Caco-2 (cell line): ENCODE measurements around the gene TREML2. TPM values are rescaled to one million over a fixed set of nuclear protein-coding genes. Genes with fewer than 3 reads are reported as not detected.

Source experiments
- BruUV-seq: library from RNA; stranded (reverse); fragments of 400-500 nt; replicated peaks from 2 replicates; lab custom pipeline; 2021; lab: Mats Ljungman, UMichigan
- CTCF ChIA-PET: fragments of 300-600 bp; sonication (Branson Sonifier 250); formaldehyde crosslinking; loops from one replicate; lab custom pipeline; 2022; ENCODE audit warnings: antibody characterized with exemption; lab: Charles Lee
- POLR2A ChIA-PET: fragments of 300-600 bp; sonication (Branson Sonifier 250); formaldehyde crosslinking; loops from one replicate; lab custom pipeline; 2022; ENCODE audit warnings: antibody characterized with exemption; lab: Charles Lee
- DNase-seq, 2 experiments: peaks; one replicate each; pipeline versions ENCODE4 v3.0.0 to v3.0.0-alpha.2; 2020 to 2022
- H3K27me3 ChIP-seq: replicated peaks from 2 replicates; pipeline ENCODE4 v1.6.0; 2011; ENCODE audit warnings: low read length; ENCODE audit not compliant: control insufficient read depth, insufficient read depth
- H3K36me3 ChIP-seq: 2 replicates; pipeline ENCODE4 v1.5.1; 2011; ENCODE audit warnings: low read length; ENCODE audit not compliant: control insufficient read depth, insufficient read depth
- H3K4me1 ChIP-seq: fragments of 250-450 bp; sonication (Bioruptor Pico); 2 replicates; pipeline ENCODE4 v1.5.1; 2020; ENCODE audit warnings: mild to moderate bottlenecking
- H3K4me3 ChIP-seq: 2 replicates; pipeline ENCODE4 v1.5.1; 2011; ENCODE audit warnings: low read depth, mild to moderate bottlenecking, control low read depth, low read length
- H3K9me3 ChIP-seq: fragments of 250-450 bp; sonication (Bioruptor Pico); 2 replicates; pipeline ENCODE4 v1.5.1; 2020; ENCODE audit warnings: mild to moderate bottlenecking, moderate library complexity
- H3K27ac Mint-ChIP-seq: one replicate; pipeline ENCODE4 v1.8.0; 2022; ENCODE audit warnings: mixed read lengths; ENCODE audit not compliant: unreplicated experiment
- H3K27me3 Mint-ChIP-seq: one replicate; pipeline ENCODE4 v1.8.0; 2022; ENCODE audit warnings: mixed read lengths; ENCODE audit not compliant: insufficient read depth, unreplicated experiment
- H3K36me3 Mint-ChIP-seq: one replicate; pipeline ENCODE4 v1.8.0; 2022; ENCODE audit warnings: mild to moderate bottlenecking, mixed read lengths; ENCODE audit not compliant: insufficient read depth, unreplicated experiment
- H3K4me1 Mint-ChIP-seq: one replicate; pipeline ENCODE4 v1.8.0; 2022; ENCODE audit warnings: low read depth, mixed read lengths; ENCODE audit not compliant: unreplicated experiment
- H3K4me3 Mint-ChIP-seq: one replicate; pipeline ENCODE4 v1.8.0; 2022; ENCODE audit warnings: mild to moderate bottlenecking, moderate library complexity, mixed read lengths; ENCODE audit not compliant: unreplicated experiment
- H3K9me3 Mint-ChIP-seq: one replicate; pipeline ENCODE4 v1.8.0; 2022; ENCODE audit warnings: mixed read lengths; ENCODE audit not compliant: unreplicated experiment
- intact Hi-C: fragments of 100-400 bp; cut with micrococcal nuclease; formaldehyde crosslinking; loops from one replicate; pipeline ENCODE4 v1.10.0; 2022; ENCODE audit not compliant: unreplicated experiment
- total RNA-seq: library from RNA; stranded (reverse); gene quantifications from 2 replicates; pipeline ENCODE4 v1.2.3, GENCODE V29; 2022
- TF ChIP-seq, protein P1 (sequence below), 2 experiments: fragments of 200-600 bp in 1 of 2; IDR thresholded peaks; 1 replicate in 1 of 2; 2 replicates in 1 of 2; pipeline versions ENCODE4 v1.5.1 to v1.8.0; 2011 to 2022; ENCODE audit warnings: antibody characterized with exemption in 1 of 2, control low read depth in 1 of 2, inconsistent platforms in 1 of 2, low read depth in 1 of 2, low read length in 1 of 2, mild to moderate bottlenecking in 1 of 2, moderate library complexity in 1 of 2; ENCODE audit not compliant: insufficient read depth in 1 of 2, severe bottlenecking in 1 of 2, unreplicated experiment in 1 of 2

TREML2 gene
- total RNA-seq, 1 experiment from 2014 or later, result not detected

DNA sequence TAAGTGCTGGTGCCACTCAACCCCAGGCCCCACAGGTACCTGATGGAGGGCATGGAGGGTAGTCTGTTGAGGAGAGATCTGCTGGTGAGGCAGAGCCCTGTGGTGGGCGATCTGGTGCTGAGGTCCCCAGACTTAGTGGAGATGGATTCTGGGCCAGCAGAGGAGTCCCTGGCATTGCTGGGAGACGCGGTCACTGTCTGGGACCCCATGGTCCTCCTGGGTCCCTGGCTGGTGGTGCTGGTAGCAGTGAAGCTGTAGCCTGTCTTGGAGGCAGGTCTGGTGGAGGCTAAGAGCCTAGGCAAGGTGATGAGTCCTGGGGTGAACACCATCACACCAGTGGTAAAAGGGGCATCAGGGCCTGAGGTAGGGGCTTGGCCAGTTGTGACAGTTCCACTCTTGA lies 6.6 kb downstream of the TREML2 start:
- H3K27me3 Mint-ChIP-seq, result peaks cover 29% of the 10 kb centered on the region

DNA sequence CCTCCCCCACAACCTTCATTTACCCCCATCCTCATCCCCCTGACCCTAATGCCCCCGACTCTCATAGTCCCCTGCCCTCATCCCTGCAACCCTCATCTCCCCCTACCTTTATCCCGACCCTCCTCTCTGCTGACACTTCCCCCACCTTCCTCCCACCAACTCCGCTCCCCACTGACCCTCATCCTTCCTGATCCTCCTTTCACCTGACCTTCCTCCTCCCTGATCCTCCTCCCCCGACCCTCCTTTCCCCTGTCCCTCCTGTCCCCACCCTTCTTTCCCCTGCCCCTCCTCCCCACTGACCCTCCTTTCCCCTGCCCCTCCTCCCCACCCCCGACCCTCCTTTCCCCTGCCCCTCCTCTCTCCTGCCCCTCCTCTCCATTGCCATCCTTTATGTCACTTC lies 7.1 kb downstream of the TREML2 start:
- Mint-ChIP-seq H3K36me3 (no peaks in the 10 kb centered on the region), H3K27ac (no peak overlapping the region), H3K4me1 (no peaks in the 10 kb centered on the region), H3K4me3 (no peak overlapping the region), H3K27me3 (peaks cover 29% of the 10 kb centered on the region), H3K9me3 (no peaks in the 10 kb centered on the region)
- peaks cover 5% of the 10 kb centered on the region; the same call in 1 of the 2 replicates for H3K9me3 ChIP-seq
- no peaks in the 10 kb centered on the region for H3K36me3 ChIP-seq
- TF ChIP-seq, protein P1, sequence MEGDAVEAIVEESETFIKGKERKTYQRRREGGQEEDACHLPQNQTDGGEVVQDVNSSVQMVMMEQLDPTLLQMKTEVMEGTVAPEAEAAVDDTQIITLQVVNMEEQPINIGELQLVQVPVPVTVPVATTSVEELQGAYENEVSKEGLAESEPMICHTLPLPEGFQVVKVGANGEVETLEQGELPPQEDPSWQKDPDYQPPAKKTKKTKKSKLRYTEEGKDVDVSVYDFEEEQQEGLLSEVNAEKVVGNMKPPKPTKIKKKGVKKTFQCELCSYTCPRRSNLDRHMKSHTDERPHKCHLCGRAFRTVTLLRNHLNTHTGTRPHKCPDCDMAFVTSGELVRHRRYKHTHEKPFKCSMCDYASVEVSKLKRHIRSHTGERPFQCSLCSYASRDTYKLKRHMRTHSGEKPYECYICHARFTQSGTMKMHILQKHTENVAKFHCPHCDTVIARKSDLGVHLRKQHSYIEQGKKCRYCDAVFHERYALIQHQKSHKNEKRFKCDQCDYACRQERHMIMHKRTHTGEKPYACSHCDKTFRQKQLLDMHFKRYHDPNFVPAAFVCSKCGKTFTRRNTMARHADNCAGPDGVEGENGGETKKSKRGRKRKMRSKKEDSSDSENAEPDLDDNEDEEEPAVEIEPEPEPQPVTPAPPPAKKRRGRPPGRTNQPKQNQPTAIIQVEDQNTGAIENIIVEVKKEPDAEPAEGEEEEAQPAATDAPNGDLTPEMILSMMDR (IDR thresholded peaks at IDR 0.05; ENCODE audit: insufficient read depth in 1 of 2, low read depth in 1 of 2, low read length in 1 of 2, severe bottlenecking in 1 of 2, unreplicated experiment in 1 of 2), result no peak
- ChIA-PET CTCF (no interaction called here), POLR2A (no interaction called here)
- no peak for DNase-seq
- no peak overlapping the region for H3K4me3 ChIP-seq
- H3K27me3 ChIP-seq, result peaks cover 2% of the 10 kb centered on the region
- no TSS peak for BruUV-seq
- intact Hi-C loops, result no loop called here
- H3K4me1 ChIP-seq, result no peaks in the 10 kb centered on the region

More for the DNA sequence above, 6.6 kb downstream of the TREML2 start:
- Histone ChIP-seq H3K4me1 (no peaks in the 10 kb centered on the region), H3K4me3 (no peak overlapping the region), H3K36me3 (no peaks in the 10 kb centered on the region), H3K27me3 (peaks cover 2% of the 10 kb centered on the region), H3K9me3 (peaks cover 5% of the 10 kb centered on the region; the same call in 1 of the 2 replicates)
- ChIA-PET POLR2A (no interaction called here), CTCF (no interaction called here)
- no TSS peak for BruUV-seq
- Mint-ChIP-seq H3K4me1 (no peaks in the 10 kb centered on the region), H3K27ac (no peak overlapping the region), H3K36me3 (no peaks in the 10 kb centered on the region), H3K4me3 (no peak overlapping the region), H3K9me3 (no peaks in the 10 kb centered on the region)
- no peak for DNase-seq
- intact Hi-C loops, result no loop called here
- TF ChIP-seq, protein P1 (IDR thresholded peaks at IDR 0.05; ENCODE audit: insufficient read depth in 1 of 2, low read depth in 1 of 2, low read length in 1 of 2, severe bottlenecking in 1 of 2, unreplicated experiment in 1 of 2), result no peak

DNA sequence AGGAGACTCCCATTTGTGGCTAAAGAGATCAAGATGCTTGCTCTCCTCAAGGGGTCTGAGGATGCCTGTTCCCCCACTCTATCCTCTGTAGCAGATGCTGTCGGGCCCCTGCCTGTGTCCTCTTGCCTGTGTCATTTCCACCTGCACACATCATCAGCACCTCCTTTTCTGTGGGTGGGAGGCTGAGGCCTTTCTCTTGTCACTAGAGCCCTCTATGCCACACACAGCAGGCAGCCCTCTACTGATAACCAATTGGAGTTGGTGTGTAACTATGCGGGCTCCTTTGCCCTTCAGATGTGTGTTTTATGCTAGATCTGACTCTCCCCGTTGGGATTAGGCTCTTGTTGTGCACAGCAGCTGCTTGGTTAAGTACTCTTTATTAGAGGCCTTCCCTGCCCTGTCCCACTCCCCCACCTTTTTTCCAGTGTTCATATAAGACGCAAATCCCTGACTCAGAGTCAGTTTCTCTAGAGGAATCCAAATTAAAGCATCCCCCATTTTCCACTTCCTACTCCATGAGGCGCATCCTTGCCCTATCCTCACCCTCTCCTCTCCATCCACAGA lies 7.7 kb downstream of the TREML2 start:
- Histone ChIP-seq H3K4me1 (no peaks in the 10 kb centered on the region), H3K36me3 (no peaks in the 10 kb centered on the region), H3K4me3 (no peak overlapping the region), H3K9me3 (peaks cover 5% of the 10 kb centered on the region; the same call in 1 of the 2 replicates), H3K27me3 (peaks cover 2% of the 10 kb centered on the region)
- intact Hi-C loops, result no loop called here
- Mint-ChIP-seq H3K27ac (no peak overlapping the region), H3K27me3 (peaks cover 28% of the 10 kb centered on the region), H3K9me3 (no peaks in the 10 kb centered on the region), H3K4me3 (no peak overlapping the region), H3K36me3 (no peaks in the 10 kb centered on the region), H3K4me1 (no peaks in the 10 kb centered on the region)
- CTCF ChIA-PET, result no interaction called here
- TF ChIP-seq, protein P1 (IDR thresholded peaks at IDR 0.05; ENCODE audit: insufficient read depth in 1 of 2, low read depth in 1 of 2, low read length in 1 of 2, severe bottlenecking in 1 of 2, unreplicated experiment in 1 of 2), result no peak
- POLR2A ChIA-PET, result no interaction called here
- no TSS peak for BruUV-seq
- DNase-seq, result no peak
